GM23248 (cell line): ENCODE measurements around the gene LGALS14. TPM values are rescaled to one million over a fixed set of nuclear protein-coding genes. Genes with fewer than 3 reads are reported as not detected.

Experiments
- DNase-seq: peaks from one replicate; pipeline ENCODE4 v3.0.0-alpha.2; 2015
- H2AFZ ChIP-seq: fragments of 200-600 bp; sonication (generic); 2 replicates; pipeline ENCODE4 v1.6.1; 2016; ENCODE audit warnings: antibody characterized with exemption
- H3F3A ChIP-seq: fragments of 200-600 bp; sonication (generic); 2 replicates; pipeline ENCODE4 v1.6.1; 2016; ENCODE audit warnings: mild to moderate bottlenecking, antibody characterized with exemption, mixed run types; ENCODE audit not compliant: insufficient read depth
- H3K27ac ChIP-seq: fragments of 200-600 bp; sonication (generic); 2 replicates; pipeline ENCODE4 v1.5.1; 2016; ENCODE audit warnings: mild to moderate bottlenecking
- H3K27me3 ChIP-seq: fragments of 200-600 bp; sonication (generic); replicated peaks from 2 replicates; pipeline ENCODE4 v1.6.1; 2016; ENCODE audit warnings: mild to moderate bottlenecking; ENCODE audit not compliant: insufficient read depth
- H3K36me3 ChIP-seq: fragments of 200-600 bp; sonication (generic); 2 replicates; pipeline ENCODE4 v1.6.1; 2016; ENCODE audit warnings: low read depth, mild to moderate bottlenecking
- H3K4me1 ChIP-seq: fragments of 200-600 bp; sonication (generic); 2 replicates; pipeline ENCODE4 v1.6.1; 2016; ENCODE audit warnings: mild to moderate bottlenecking; ENCODE audit not compliant: insufficient read depth
- H3K4me2 ChIP-seq: fragments of 200-600 bp; sonication (generic); one replicate; pipeline ENCODE4 v1.6.1; 2016; ENCODE audit warnings: mild to moderate bottlenecking; ENCODE audit not compliant: unreplicated experiment
- H3K4me3 ChIP-seq: fragments of 200-600 bp; sonication (generic); 2 replicates; pipeline ENCODE4 v1.5.1; 2016; ENCODE audit warnings: mild to moderate bottlenecking
- H3K79me2 ChIP-seq: fragments of 200-600 bp; sonication (generic); 2 replicates; pipeline ENCODE4 v1.6.1; 2016; ENCODE audit warnings: mild to moderate bottlenecking; ENCODE audit not compliant: insufficient read depth
- H3K9ac ChIP-seq: fragments of 200-600 bp; sonication (generic); 2 replicates; pipeline ENCODE4 v1.6.1; 2016; ENCODE audit warnings: mild to moderate bottlenecking
- H3K9me2 ChIP-seq: fragments of 200-600 bp; sonication (generic); 2 replicates; pipeline ENCODE4 v1.6.1; 2016; ENCODE audit warnings: mixed run types, mild to moderate bottlenecking, moderate library complexity; ENCODE audit not compliant: insufficient read depth
- H3K9me3 ChIP-seq: fragments of 200-600 bp; sonication (generic); one replicate; pipeline ENCODE4 v1.6.1; 2017; ENCODE audit warnings: low read depth
- H4K20me1 ChIP-seq: fragments of 200-600 bp; sonication (generic); 2 replicates; pipeline ENCODE4 v1.6.0; 2016; ENCODE audit not compliant: insufficient read depth
- EZH2 ChIP-seq: fragments of 200-600 bp; sonication (generic); IDR thresholded peaks from 2 replicates; pipeline ENCODE4 v1.6.1; 2018; ENCODE audit warnings: antibody characterized with exemption, mild to moderate bottlenecking; ENCODE audit not compliant: insufficient read depth, poor library complexity, severe bottlenecking
- EZH2phosphoT487 ChIP-seq: fragments of 200-600 bp; sonication (generic); IDR thresholded peaks from 2 replicates; pipeline ENCODE4 v1.6.1; 2018; ENCODE audit warnings: antibody characterized with exemption, moderate library complexity, mild to moderate bottlenecking, low read depth; ENCODE audit not compliant: insufficient read depth
- WGBS, 2 experiments: methylation state at CpG; one replicate each; pipeline ENCODE4 v1.1.6; 2015 to 2017; ENCODE audit warnings: low lambda C conversion rate in 2 of 2, low coverage in 1 of 2; ENCODE audit errors: missing lambda C conversion rate in 2 of 2; 5-methylcytosine and 5-hydroxymethylcytosine counted together
- in situ Hi-C: fragments of 300-500 bp; cut with MboI; formaldehyde crosslinking; loops from 2 replicates; pipeline ENCODE4 v1.15.0; 2020
- polyA plus RNA-seq: library from polyadenylated mRNA; unstranded; fragments of >200 nt; fragmentation: Nextera tagmentation; extraction: Ambion mirVana; gene quantifications from 2 replicates; pipeline ENCODE4 v1.2.1, GENCODE V29; 2016
- total RNA-seq: library from RNA; depleted of rRNA; stranded (reverse); fragments of >200 nt; shearing (Covaris generic); gene quantifications from 2 replicates; pipeline ENCODE4 v1.2.3, GENCODE V29; 2014

Gene LGALS14
- total and polyA plus RNA-seq, 2 experiments from 2014 or later: not detected

DNA sequence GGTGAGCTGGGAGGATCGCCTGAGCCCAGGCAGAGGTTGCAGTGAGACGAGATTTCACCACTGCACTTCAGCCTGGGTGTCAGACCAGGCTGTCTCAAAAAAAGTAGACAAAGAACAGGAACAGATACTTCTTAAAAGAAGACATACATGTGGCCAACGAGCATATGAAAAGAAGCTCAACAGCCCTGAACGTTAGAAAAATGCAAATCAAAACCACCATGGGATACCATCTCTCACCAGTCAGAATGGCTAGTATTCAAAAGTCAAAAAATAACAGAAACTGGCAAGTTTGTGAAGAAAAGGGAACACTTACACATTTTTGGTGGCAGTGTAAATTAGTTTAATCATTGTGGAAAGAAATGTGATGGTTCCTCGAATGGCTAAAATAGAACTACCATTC, 3.0 kb upstream of the LGALS14 start:
- peaks cover 4% of the 10 kb centered on the region; the same call in 1 of the 2 replicates for H3K27me3 ChIP-seq
- no peak overlapping the region for H3K9ac ChIP-seq
- in situ Hi-C loops: no loop called here
- no peaks in the 10 kb centered on the region for H3K9me2 ChIP-seq
- no peaks in the 10 kb centered on the region for H3K9me3 ChIP-seq
- no peak overlapping the region for H3K27ac ChIP-seq
- no peak overlapping the region for H3K4me2 ChIP-seq
- H3K36me3 ChIP-seq: no peaks in the 10 kb centered on the region
- H3K4me1 ChIP-seq: no peaks in the 10 kb centered on the region
- no peaks in the 10 kb centered on the region for H3F3A ChIP-seq
- no peak for TF ChIP-seq EZH2phosphoT487
- no peak for TF ChIP-seq EZH2
- H2AFZ ChIP-seq: no peak overlapping the region
- no peak for DNase-seq
- 1 to 3% methylated on average over 5 of the region's 5 CpGs for WGBS, 2 experiments
- H3K79me2 ChIP-seq: no peaks in the 10 kb centered on the region
- no peak overlapping the region for H3K4me3 ChIP-seq
- no peaks in the 10 kb centered on the region for H4K20me1 ChIP-seq

DNA sequence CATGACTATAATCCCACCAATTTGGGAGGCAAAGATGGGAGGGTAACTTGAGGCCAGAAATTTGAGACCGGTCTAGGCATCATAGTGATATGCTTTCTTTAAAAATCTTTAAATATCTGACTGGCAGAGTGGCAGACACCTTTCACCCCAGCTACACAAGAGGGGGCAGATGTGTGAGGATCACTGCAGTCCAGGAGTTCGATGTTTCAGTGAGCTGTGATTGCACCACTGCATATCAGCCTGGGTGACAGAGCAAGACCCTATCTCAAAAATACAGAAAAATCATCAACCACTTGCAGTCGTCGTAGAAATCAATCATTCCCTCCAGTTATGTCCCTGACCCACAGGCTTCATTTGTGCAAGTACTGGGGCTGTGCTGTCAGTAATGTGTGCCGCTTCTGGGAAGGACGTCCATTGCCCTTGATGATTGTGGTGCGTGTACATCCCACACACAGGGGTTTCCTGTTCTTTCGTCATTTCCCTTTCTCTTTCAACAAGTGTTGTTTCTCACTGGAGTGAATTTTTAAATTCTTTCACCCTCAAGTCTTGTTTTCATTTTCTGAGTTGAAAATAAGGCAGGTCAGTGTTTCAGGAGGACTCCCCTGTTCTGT, 1.4 kb downstream of the LGALS14 start:
- no peaks in the 10 kb centered on the region for H3F3A ChIP-seq
- H3K79me2 ChIP-seq: no peaks in the 10 kb centered on the region
- H4K20me1 ChIP-seq: no peaks in the 10 kb centered on the region
- in situ Hi-C loops: no loop called here
- no peaks in the 10 kb centered on the region for H3K36me3 ChIP-seq
- H3K27ac ChIP-seq: no peak overlapping the region
- H3K9ac ChIP-seq: no peak overlapping the region
- no peaks in the 10 kb centered on the region for H3K9me2 ChIP-seq
- H2AFZ ChIP-seq: no peak overlapping the region
- 45 to 54% methylated on average over 8 of the region's 8 CpGs for WGBS, 2 experiments
- H3K4me1 ChIP-seq: no peaks in the 10 kb centered on the region
- no peaks in the 10 kb centered on the region for H3K9me3 ChIP-seq
- TF ChIP-seq EZH2phosphoT487 (no peak), EZH2 (no peak)
- no peak for DNase-seq
- peaks cover 4% of the 10 kb centered on the region; the same call in 1 of the 2 replicates for H3K27me3 ChIP-seq
- H3K4me3 ChIP-seq: no peak overlapping the region
- H3K4me2 ChIP-seq: no peak overlapping the region

DNA sequence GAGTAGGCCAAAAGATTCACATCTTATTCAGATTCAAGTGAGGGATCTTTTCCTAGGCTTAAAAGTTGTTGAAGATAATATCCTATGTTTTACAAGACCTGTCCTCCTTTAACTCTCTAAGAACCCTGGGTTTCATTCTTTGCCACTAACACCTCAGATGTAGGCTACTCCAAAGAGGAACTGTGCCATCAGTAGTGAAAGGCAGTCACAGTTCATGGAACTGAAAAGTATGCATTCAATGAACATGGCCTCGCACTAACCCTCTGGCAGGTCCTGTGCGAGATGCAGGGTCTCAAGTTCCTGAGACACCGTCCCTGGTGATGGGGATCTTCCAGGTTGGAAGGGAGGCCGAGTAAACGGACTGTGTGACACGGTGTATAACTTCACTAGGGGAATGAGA, 4.3 kb downstream of the LGALS14 start:
- 10 to 15% methylated on average over 6 of the region's 6 CpGs for WGBS, 2 experiments
- no peaks in the 10 kb centered on the region for H3K79me2 ChIP-seq
- peaks cover 4% of the 10 kb centered on the region; the same call in 1 of the 2 replicates for H3K27me3 ChIP-seq
- H3K9me2 ChIP-seq: no peaks in the 10 kb centered on the region
- no peaks in the 10 kb centered on the region for H4K20me1 ChIP-seq
- in situ Hi-C loops: no loop called here
- no peak overlapping the region for H3K4me2 ChIP-seq
- H2AFZ ChIP-seq: no peak overlapping the region
- no peak overlapping the region for H3K4me3 ChIP-seq
- H3K36me3 ChIP-seq: no peaks in the 10 kb centered on the region
- DNase-seq: no peak
- no peaks in the 10 kb centered on the region for H3K9me3 ChIP-seq
- H3K27ac ChIP-seq: no peak overlapping the region
- no peaks in the 10 kb centered on the region for H3F3A ChIP-seq
- H3K9ac ChIP-seq: no peak overlapping the region
- no peak for TF ChIP-seq EZH2phosphoT487
- no peak for TF ChIP-seq EZH2
- no peaks in the 10 kb centered on the region for H3K4me1 ChIP-seq

DNA sequence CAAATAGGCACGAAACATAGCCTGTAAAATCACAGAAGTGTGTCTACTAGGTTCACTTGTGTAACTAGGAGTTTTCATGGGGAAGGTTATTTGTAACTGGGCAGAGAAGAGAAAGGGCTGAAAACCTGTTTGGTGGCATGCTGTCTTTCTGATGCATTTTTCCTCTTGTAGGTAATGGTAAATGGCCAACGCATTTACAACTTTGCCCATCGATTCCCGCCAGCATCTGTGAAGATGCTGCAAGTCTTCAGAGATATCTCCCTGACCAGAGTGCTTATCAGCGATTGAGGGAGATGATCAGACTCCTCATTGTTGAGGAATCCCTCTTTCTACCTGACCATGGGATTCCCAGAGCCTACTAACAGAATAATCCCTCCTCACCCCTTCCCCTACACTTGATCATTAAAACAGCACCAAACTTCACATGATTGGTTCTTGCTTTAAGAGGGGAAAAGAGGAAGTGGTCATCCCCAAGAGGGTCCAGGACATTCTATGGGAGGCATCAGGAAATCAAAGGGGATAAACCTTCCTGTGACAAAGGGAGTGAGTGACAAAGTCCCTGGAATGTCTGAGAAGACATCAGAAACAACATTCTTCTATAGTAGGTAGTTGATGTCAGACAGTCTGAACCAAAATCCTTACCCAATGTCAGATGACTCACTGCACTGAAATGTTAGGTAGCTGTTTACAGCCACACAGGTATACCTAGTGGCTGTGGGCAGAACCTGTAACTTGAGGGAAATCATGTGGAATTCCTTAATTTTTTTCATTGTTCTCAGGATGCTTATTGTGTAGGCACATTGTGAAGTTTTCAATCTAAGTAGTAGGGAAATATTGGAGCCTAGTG, 5.0 kb downstream of the LGALS14 start:
- H3K4me3 ChIP-seq: no peak overlapping the region
- no peaks in the 10 kb centered on the region for H3K4me1 ChIP-seq
- peaks cover 4% of the 10 kb centered on the region; the same call in 1 of the 2 replicates for H3K27me3 ChIP-seq
- in situ Hi-C loops: no loop called here
- no peaks in the 10 kb centered on the region for H3K9me2 ChIP-seq
- no peaks in the 10 kb centered on the region for H3K9me3 ChIP-seq
- H3K4me2 ChIP-seq: no peak overlapping the region
- no peak for DNase-seq
- no peak overlapping the region for H3K9ac ChIP-seq
- no peaks in the 10 kb centered on the region for H3F3A ChIP-seq
- WGBS, 2 experiments: 28 to 37% methylated on average over 5 of the region's 5 CpGs
- no peak for TF ChIP-seq EZH2phosphoT487
- TF ChIP-seq EZH2: no peak
- no peaks in the 10 kb centered on the region for H4K20me1 ChIP-seq
- H3K27ac ChIP-seq: no peak overlapping the region
- no peak overlapping the region for H2AFZ ChIP-seq
- no peaks in the 10 kb centered on the region for H3K79me2 ChIP-seq
- H3K36me3 ChIP-seq: no peaks in the 10 kb centered on the region
